ENCODE measurements around the gene BTBD16. TPM values are rescaled to one million over a fixed set of nuclear protein-coding genes. Genes with fewer than 3 reads are reported as not detected.

Gene BTBD16
- total RNA-seq, result not detected in 2 replicates

DNA sequence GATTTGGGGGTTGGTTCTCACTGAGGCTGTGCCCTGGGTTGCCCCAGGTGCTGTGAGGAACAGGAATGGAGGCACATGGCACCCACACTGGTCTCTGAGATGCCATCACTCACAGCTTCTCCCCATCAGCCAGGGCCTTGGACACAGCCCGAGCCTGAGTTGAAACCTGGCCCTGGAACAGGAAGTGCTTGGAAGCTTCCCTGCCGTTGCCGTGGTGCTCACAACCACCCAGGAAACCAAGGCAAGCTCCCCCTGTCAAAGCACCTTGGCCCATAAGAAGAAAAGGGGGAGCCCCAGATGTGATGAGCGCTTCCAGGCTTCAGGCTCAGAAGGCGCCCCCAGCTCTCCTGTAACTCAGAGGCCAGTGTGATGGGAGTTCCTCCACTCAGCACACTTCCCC, at the start of gene BTBD16:
TSS of gene BTBD16 (plus strand) at position 221 of the 400 bp plus-strand sequence. CDS start 3,786 bp downstream, outside the sequence.
- intact Hi-C loops (cut with micrococcal nuclease), result no loop called here

DNA sequence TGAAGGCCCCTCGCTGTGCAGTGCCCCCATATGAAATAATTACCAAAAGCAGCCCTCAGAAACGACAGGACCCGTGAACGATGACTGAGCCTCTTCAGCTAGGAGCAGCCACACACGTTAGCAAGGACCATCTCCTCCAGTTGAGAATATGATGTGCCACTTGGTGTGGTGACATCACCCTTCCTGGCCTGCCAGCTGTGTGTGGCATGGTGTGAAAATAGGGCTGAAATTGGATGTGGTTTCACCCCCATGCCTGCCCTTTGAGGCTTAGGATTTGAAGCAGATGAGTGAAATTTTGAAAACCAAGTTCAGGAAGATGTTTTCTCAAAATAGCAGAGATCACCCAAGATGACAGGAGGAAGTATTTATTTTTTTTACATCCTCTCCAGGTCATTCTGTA, 49.1 kb upstream of the BTBD16 start:
- intact Hi-C loops (cut with micrococcal nuclease), result no loop called here

- intact Hi-C loops (cut with micrococcal nuclease), result no loop called here
Observed at GRCh38 chr10:122222638-122223037, 48.5 kb upstream of the BTBD16 start.

DNA sequence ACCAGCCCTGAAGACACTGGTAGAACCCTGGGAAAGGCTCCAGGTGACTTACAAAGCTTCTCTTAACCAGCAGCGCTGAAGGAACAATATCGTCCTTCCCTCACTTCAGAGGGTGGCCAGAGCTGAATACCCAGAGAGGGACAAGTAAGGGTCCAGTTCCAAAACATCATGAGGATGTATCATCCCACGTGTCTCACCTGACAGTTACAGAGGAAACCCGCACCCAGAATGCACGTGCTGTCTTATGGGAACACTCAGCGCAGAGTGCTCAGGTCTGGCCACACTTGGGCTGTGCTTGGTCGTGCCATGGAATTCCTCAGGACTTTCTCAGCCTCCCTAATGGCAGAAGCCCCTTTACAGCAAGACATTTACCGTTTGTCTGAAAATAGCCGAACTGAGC, 46.9 kb upstream of the BTBD16 start:
- intact Hi-C loops (cut with micrococcal nuclease), result no loop called here

DNA sequence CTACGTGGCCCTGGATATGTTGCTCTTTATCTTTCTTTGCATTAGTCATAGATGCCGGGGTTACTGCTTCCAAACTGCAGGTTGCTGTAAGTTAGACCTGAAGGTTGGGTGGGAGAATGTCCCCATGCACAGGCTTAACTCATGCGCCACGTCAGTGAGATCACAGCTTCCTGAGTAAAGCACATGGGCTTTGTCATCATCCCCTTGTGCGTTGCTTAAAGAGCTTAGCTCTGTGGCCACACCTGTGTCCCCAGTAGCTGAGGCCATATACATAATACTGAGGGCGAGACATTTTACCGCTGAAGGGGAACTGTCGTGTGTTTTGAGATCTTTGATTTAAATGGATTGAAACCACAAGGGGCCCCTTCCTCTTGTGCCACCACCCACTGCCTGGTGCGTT, 45.8 kb upstream of the BTBD16 start:
- intact Hi-C loops (cut with micrococcal nuclease), result no loop called here

DNA sequence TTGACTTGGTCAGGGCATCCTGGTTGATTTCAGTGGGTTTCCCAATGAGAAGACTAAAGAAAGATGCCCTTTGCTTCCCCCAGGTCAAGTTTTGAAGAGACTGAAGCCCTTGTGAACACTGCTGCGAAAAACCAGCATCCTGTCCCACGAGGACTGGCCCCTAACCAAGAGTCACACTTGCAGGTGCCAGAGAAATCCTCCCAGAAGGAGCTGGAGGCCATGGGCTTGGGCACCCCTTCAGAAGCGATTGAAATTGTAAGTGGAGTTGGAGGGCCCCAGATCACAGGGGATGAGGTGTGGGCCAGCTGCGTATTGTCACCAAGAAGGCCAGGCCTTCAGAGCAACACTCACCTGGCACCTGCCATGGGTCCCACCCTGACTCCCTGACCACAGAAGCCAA, 43.3 kb upstream of the BTBD16 start:
- intact Hi-C loops (cut with micrococcal nuclease), result no loop called here

DNA sequence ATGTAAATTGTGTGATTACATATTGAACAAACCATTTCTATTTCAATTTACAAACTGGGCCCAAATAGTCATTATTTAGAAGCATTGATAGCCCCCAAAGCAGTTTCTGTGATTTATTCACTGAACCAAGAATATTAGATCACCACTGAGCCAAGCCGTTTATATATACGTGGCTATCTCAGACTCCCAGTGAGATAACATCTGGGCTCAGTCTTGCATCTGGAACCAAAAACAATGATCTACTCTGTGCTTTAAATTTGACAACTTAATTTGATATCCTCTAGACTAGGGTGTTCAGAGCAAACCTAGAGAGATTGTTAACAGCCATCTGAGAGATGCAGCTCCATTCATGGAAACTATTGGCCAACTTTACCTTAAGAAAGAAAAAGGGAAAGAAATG, 41.4 kb upstream of the BTBD16 start:
- intact Hi-C loops (cut with micrococcal nuclease), result no loop called here

GRCh38 chr10:122230222-122230621, 40.9 kb upstream of the BTBD16 start:
- intact Hi-C loops (cut with micrococcal nuclease), result no loop called here

GRCh38 chr10:122232769-122233168, 38.3 kb upstream of the BTBD16 start:
- intact Hi-C loops (cut with micrococcal nuclease), result no loop called here

DNA sequence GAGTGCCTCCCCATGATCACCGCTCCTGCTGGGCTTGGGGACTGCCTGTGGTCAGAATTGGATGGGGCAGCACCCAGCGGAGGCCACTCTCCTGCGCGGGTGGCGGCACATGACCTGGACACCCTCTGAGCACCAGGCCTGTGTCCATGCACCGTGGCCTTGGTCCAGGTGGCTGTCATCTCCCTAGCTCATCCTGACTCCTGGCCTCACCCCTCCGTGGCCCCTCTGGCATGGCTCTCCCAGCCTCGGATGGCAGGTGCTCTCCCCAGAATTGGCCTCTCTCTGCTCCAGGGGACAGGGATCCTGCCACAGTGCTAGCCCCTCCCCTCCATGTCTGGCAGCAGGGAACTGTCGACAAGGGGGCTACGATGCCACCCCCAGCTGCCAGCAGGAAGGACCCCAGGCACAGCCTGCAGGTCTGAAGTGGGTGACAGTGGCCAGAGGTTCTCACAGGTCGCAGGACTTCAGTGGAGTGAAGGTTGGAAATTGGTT, 37.2 kb upstream of the BTBD16 start:
- intact Hi-C loops (cut with micrococcal nuclease), result no loop called here

DNA sequence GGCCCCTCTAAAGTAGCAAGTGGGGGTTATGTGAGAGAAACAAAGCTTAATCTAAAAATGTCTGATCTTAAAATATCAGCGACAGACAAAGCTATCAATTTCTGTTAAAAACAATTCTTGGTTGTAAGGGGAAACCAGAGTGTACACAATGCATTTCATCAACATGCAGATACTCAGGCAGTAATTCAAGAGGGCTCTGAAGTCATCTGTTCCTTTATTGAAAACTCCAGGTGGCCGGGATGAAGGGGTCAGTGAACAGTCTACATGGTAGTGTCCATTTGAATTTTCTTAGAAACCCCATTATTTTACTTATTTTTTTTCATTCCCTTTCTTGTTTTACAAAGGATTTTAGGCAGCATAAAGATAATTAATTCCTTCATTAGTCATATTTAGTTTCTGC, 36.7 kb upstream of the BTBD16 start:
- intact Hi-C loops (cut with micrococcal nuclease), result no loop called here

DNA sequence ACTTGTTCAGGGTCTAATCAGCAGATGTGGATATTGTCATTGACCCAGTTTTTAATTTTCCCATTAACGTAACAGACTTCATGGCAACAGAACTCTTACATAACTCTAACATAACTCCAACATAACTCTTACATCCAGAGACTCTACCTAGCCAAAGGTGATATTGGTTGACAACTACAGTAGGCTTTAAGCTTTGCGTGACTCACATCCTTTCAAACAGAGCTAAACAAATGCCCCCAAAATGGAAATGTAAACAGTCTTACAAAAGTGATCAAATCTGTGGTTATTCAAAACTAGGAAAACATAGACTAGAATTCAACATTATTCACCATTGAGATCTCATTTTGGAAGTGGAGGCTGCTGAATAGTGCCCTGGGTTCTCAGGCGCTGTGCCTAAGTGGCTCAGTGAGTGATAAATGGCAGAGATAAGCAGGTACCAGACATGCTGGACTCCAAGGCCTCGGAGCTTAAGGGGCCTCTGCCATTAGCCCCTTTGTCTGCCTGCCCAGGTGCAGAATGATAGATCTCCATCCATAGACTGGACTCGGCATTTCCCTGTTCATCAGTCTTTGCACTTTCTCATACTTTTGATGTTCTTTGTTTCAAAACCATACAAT, 34.3 kb upstream of the BTBD16 start:
- intact Hi-C loops (cut with micrococcal nuclease), result no loop called here

DNA sequence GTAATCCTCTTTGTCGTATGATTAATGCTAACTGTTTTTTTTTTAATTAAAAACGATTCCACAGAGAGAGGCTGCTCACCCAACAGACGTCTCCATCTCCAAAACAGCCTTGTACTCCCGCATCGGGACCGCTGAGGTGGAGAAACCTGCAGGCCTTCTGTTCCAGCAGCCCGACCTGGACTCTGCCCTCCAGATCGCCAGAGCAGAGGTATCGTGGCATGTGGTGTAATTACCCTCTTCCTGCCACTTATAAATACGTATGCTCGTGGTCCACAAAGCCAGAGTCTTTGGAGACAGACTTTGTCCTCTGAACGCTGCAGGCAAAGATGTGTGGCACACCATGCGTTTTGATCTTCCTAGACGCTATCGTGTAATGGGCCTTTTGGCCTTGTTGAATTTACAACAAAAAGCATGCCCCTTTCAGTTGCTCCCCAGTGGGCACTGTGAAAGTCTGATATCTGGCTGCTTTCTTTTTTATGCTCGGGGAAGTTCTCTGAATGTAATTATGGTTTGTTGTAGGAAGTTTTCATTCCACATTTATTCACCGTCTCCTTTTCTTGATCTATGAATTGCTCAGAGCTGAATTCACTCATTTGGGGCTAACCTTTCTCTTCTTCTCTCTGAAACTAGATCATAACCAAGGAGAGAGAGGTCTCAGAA, 33.6 kb upstream of the BTBD16 start:
- intact Hi-C loops (cut with micrococcal nuclease), result no loop called here

DNA sequence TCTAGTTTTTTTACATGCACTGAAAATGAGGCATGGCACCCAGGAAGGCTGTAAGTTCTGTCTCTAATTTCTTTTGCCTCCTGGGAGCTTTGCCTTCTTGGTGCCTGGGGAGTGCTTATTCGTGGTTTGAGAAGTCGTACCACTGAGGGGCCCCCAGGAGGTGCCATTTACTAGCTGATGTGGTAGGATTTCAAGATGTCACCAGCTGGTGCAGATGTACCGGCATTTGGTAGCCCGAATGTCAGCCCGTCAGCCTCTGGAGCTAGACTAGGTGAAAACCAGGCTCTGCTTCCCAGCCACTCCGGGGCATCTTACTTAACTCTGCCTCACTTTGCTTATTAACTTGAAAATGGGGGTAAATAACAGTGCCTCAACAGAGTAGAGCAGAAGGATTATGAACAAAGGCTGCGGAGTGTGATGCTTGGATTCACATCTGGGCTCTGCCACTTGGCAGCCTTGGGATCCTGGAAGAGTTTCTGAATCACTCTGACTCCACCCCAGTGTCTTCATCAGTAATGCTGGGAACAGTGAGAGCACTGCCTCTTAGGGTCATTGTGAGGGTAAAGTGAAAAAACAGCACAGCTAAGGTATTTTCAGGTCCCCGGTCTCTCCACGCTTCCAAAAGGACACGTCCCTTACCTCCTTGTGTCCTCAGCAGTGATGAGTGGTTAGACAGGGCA, 31.4 kb upstream of the BTBD16 start:
- intact Hi-C loops (cut with micrococcal nuclease), result no loop called here

- intact Hi-C loops (cut with micrococcal nuclease), result no loop called here
Observed at GRCh38 chr10:122240401-122240800, 30.7 kb upstream of the BTBD16 start.

DNA sequence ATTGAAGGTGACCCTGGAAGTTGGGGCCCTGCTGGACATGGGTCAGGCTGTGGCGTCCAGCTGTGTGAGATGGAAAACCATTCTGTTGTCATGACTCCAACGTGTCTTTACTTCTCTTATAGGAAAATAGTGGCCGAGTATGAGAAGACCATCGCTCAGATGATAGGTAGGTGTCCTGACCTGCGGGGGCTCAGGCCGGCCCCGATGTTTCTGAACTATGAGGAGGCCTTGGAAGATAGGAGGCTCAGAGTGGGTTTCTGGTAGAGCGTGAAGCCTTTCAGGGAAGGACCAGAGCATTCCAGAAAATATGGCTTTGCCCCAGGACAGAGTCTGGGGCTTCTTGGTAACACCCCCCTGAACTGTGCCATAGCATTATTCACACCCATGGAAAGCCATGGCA, 29.3 kb upstream of the BTBD16 start:
- intact Hi-C loops (cut with micrococcal nuclease), result no loop called here

DNA sequence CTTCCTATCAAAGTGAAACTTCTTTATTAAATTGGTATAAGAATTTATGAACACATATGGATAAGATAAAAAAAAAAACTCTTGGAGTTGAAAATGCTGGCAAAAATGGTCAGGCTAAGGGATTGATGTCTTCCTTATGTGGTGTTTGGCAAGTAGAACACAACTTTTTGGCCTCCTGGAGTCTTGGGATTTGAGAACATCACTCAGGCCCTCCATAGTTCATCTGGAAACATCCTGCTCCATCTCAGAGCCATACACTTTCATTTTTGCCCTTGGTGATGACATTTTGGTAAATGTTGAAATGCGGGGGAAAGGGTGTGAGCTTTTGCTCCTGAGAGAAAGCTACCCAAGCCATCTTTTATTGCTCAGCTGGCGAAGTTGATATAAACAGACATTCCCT, 27.5 kb upstream of the BTBD16 start:
- intact Hi-C loops (cut with micrococcal nuclease), result no loop called here

DNA sequence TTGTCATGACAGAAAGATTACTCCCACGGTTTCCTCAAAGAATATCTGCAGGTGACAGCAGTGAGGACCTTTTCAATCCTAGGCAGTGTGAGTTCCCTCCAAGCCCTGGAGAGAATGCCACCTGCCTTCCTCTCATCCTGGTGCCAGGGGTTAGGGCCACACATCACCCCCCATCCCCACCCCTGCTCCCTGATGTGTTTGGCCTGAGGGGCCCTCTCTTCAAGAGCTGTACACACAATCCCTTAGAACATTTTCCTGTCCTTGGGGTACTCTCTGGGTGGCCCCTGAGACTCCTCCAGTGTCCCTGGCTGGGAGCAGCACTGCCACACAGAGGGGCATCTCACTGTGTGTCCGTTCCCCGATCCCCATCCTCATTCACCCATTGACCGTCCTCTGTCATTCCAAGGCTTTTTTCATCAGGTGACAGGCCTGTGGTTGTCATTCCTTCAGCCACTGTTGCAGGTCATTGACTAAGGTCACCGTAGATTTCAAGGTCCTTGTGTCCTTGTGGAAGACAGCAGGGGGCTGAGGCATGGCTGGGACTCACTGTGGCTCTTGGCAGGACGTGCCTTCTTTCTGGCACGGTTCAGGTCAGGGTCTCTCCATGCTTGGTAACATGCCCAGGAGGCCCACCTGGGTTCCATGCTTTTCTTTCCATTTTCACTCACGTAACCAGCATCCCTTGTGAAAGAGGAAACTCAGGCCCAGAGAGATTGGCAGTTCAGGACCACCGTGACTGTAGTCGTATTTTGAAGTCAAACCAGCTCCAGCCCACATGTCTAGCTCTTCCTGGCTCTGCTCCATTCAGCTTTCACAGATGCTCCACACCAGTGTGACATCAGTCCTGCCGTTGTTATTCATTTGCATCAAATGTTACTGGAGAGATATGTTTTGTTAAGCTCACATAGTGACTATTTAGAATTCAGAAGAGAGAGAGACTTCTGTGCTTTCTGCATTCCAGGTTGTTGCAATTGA, 26.8 kb upstream of the BTBD16 start:
- intact Hi-C loops (cut with micrococcal nuclease), result no loop called here

GRCh38 chr10:122245136-122245535, 26.0 kb upstream of the BTBD16 start:
- intact Hi-C loops (cut with micrococcal nuclease), result no loop called here

DNA sequence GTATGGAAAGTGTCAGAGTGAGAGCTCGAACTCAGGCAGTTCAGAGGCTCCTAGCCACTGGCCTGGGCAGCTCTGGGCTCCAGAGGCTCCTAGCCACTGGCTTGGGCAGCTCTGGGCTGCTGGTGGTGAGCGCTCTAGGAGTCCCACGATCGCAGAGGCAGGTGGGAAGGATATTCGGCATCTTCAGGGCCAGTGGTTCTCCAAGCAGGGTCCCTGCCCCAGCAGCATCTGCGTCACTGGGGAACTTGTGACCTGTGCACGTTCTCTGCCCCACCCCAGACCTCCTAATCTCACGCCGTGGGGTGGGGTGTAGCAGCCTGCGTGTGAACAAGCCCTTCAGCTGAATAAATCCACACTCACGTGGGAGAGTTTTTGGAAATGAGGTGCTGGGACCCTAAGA, 25.2 kb upstream of the BTBD16 start:
- intact Hi-C loops (cut with micrococcal nuclease), result no loop called here

DNA sequence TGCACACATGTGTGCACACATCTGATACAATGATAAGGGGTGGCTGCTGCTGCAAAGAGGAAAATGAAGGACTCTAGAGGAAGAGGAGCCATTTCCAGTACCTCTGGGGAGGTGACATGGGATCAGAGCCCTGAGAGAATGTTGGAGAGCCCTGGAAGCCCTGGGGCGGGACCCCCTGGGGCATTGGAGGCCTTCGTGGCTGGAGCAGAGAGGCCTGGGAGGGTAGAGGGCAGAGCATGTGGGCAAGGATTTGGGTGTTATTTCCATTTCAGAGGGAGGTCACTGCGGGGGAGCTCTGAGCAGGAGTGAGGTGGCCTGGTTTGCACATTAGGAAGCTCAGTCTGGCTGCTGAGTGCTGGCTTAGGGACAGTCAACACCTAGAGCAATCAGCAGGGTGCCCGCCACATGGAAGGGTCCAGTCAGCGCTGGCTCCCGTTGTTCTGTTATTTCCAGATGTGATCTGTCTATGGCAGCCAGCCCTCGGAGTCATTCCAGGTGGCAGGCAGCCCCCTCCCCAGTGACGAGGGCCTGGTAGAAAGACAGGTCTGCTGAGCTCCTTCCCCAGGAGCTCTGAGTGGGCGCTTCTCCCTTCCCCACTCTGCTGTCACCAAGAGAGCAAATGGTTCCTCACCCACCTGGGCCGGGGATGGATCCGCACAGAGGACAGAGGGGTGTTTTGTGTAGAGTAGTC, 24.1 kb upstream of the BTBD16 start:
- intact Hi-C loops (cut with micrococcal nuclease), result no loop called here
